Measurements from ENCODE around the gene CCDC91.
"Not testable (repeated sequence)": the region's sequence is repeated elsewhere in the genome, so short reads cannot be mapped to it uniquely, and the experiment has no call there.

Gene CCDC91

GRCh38 chr12:28294300-28294699 lies 104.0 kb downstream of the CCDC91 start:
- DNase-seq (ENCODE audit: low spot score), result no peak

- DNase-seq (ENCODE audit: low spot score), result no peak
Measured at GRCh38 chr12:28296287-28296686, 106.0 kb downstream of the CCDC91 start.

- no peak for DNase-seq (ENCODE audit: low spot score)
Measured at GRCh38 chr12:28303192-28303591, 112.9 kb downstream of the CCDC91 start.

GRCh38 chr12:28306535-28306934 lies 116.3 kb downstream of the CCDC91 start:
- no peak for DNase-seq (ENCODE audit: low spot score)

GRCh38 chr12:28308891-28309290 lies 118.6 kb downstream of the CCDC91 start:
- no peak for DNase-seq (ENCODE audit: low spot score)

GRCh38 chr12:28313631-28314030 lies 123.4 kb downstream of the CCDC91 start:
- no peak for DNase-seq (ENCODE audit: low spot score)

GRCh38 chr12:28316049-28316448 lies 125.8 kb downstream of the CCDC91 start:
- no peak for DNase-seq (ENCODE audit: low spot score)

GRCh38 chr12:28318273-28318672 lies 128.0 kb downstream of the CCDC91 start:
- DNase-seq (ENCODE audit: low spot score), result no peak

GRCh38 chr12:28320353-28320752 lies 130.1 kb downstream of the CCDC91 start:
- DNase-seq (ENCODE audit: low spot score), result no peak

- no peak for DNase-seq (ENCODE audit: low spot score)
Measured at GRCh38 chr12:28327722-28328121, 137.5 kb downstream of the CCDC91 start.

GRCh38 chr12:28328967-28329366 lies 138.7 kb downstream of the CCDC91 start:
- DNase-seq (ENCODE audit: low spot score), result no peak

GRCh38 chr12:28329727-28330126 lies 139.5 kb downstream of the CCDC91 start:
- DNase-seq (ENCODE audit: low spot score), result not testable (repeated sequence)

- not testable (repeated sequence) for DNase-seq (ENCODE audit: low spot score)
Measured at GRCh38 chr12:28330232-28330631, 140.0 kb downstream of the CCDC91 start.

- no peak for DNase-seq (ENCODE audit: low spot score)
Measured at GRCh38 chr12:28331130-28331529, 140.9 kb downstream of the CCDC91 start.

GRCh38 chr12:28340261-28341045 lies 150.2 kb downstream of the CCDC91 start:
- no peak for DNase-seq (ENCODE audit: low spot score)

- no peak for DNase-seq (ENCODE audit: low spot score)
Measured at GRCh38 chr12:28343713-28344112, 153.5 kb downstream of the CCDC91 start.

GRCh38 chr12:28346567-28346966 lies 156.3 kb downstream of the CCDC91 start:
- no peak for DNase-seq (ENCODE audit: low spot score)

GRCh38 chr12:28349196-28349595 lies 158.9 kb downstream of the CCDC91 start:
- no peak for DNase-seq (ENCODE audit: low spot score)

GRCh38 chr12:28350502-28350901 lies 160.2 kb downstream of the CCDC91 start:
- no peak for DNase-seq (ENCODE audit: low spot score)

- DNase-seq (ENCODE audit: low spot score), result no peak
Measured at GRCh38 chr12:28351414-28351813, 161.2 kb downstream of the CCDC91 start.

GRCh38 chr12:28355161-28355560 lies 164.9 kb downstream of the CCDC91 start:
- no peak for DNase-seq (ENCODE audit: low spot score)

GRCh38 chr12:28360253-28360652 lies 170.0 kb downstream of the CCDC91 start:
- DNase-seq (ENCODE audit: low spot score), result peak; percentile 15

GRCh38 chr12:28367326-28367725 lies 177.1 kb downstream of the CCDC91 start:
- no peak for DNase-seq (ENCODE audit: low spot score)

GRCh38 chr12:28367993-28368392 lies 177.7 kb downstream of the CCDC91 start:
- DNase-seq (ENCODE audit: low spot score), result no peak
